ENCODE data around the gene FRA10AC1. TPM values are rescaled to one million over a fixed set of nuclear protein-coding genes. Genes with fewer than 3 reads are reported as not detected.

The FRA10AC1 gene
- total RNA-seq, 1 donor from 2014 or later, result 3.7 TPM

DNA sequence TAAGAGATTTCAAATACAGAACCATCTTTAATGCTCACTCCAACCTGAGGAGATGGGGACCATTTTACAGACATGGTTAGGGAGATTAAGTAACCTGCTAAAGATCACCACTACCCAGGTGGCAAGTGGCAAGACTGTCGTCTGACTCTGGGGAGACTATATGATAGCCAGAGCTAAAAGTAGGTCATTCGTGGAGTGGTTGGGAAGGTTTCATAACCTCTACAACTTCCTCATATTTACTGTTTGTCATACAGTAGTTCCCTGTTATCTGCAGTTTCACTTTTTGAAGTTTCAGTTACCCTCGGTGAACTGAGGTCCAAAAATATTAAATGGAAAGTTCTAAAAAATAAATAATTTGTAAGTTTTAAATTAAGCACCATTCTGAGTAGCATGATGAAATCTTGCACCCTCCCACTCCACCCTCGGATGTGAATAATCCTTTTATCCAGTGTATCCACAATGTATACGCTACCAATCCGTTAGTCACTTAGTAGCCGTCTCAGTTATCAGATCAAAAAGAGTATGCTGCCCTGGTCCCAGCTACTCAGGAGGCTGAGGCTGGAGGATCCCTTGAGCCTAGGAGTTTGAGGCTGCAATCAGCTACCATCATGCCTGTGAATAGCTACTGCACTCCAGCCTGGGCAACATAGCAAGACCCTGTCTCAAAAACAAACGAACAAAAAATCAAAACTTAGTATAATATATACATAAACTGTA is 40.4 kb upstream of the FRA10AC1 start:
- TF ChIP-seq, protein P1, sequence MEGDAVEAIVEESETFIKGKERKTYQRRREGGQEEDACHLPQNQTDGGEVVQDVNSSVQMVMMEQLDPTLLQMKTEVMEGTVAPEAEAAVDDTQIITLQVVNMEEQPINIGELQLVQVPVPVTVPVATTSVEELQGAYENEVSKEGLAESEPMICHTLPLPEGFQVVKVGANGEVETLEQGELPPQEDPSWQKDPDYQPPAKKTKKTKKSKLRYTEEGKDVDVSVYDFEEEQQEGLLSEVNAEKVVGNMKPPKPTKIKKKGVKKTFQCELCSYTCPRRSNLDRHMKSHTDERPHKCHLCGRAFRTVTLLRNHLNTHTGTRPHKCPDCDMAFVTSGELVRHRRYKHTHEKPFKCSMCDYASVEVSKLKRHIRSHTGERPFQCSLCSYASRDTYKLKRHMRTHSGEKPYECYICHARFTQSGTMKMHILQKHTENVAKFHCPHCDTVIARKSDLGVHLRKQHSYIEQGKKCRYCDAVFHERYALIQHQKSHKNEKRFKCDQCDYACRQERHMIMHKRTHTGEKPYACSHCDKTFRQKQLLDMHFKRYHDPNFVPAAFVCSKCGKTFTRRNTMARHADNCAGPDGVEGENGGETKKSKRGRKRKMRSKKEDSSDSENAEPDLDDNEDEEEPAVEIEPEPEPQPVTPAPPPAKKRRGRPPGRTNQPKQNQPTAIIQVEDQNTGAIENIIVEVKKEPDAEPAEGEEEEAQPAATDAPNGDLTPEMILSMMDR (conservative IDR thresholded peaks at IDR 0.05; ENCODE audit: low read depth, low read length), result no peak
- no peak for DNase-seq (ENCODE audit: low read depth)
- H3K4me3 ChIP-seq (ENCODE audit: low read depth, low read length), result no peak overlapping the region

DNA sequence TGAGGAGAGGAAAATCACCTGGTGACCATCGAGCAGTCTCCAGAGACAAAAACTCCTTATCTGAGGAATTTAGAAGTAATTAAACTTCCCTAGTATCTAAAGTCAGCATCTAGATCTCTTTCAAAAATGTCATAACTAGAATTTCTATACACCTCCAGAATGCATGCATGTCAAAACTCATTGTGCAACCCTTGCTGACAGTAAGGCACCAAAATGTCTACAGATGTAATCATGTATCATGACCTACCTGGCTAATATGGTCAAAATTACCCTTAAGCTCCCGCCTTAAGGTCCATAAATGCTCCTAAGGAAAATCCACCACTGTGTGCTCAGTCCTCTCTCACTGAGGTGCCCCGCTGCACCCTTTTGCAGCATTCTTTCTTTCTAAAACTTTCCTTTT is 39.0 kb upstream of the FRA10AC1 start:
- TF ChIP-seq, protein P1 (conservative IDR thresholded peaks at IDR 0.05; ENCODE audit: low read depth, low read length), result no peak
- DNase-seq (ENCODE audit: low read depth), result no peak
- H3K4me3 ChIP-seq (ENCODE audit: low read depth, low read length), result no peak overlapping the region

DNA sequence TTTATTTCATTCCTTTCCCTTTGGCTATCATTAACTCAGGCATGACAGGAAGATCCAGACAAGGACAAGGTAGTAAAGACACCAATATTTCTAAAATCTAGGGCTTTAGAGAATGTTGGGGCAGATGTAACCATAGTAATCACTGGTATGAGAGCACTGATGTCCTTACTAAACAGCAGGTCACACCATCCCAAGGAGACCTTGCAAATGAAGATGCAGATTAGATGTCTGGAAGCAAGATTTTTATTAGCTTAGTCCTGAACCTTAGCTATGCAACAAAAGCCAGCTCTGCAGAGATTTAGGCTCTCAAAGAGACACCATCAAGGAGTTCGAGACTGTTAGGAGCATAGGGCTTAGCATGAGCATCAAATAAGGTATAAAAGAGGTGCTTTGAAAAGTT is 23.6 kb upstream of the FRA10AC1 start:
- no peak for DNase-seq (ENCODE audit: low read depth)
- no peak overlapping the region for H3K4me3 ChIP-seq (ENCODE audit: low read depth, low read length)
- TF ChIP-seq, protein P1 (conservative IDR thresholded peaks at IDR 0.05; ENCODE audit: low read depth, low read length), result no peak

DNA sequence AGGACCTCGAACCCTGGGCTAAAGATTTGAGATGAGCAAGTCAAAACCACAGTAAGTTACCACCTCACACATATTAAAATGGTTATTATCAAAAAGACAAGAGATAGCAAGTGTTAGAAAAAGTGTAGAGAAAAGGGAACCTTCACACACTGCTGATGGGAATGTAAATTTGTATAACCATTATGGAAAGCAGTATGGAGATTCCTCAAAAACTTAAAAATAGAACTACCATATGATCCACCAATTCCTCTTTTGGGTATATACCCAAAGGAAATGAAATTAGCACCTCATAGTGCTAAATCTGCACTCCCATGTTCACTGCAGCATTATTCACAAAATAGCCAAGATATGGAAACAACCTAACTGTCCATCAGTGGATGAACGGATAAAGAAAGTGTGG is 20.8 kb upstream of the FRA10AC1 start:
- no peak overlapping the region for H3K4me3 ChIP-seq (ENCODE audit: low read depth, low read length)
- TF ChIP-seq, protein P1 (conservative IDR thresholded peaks at IDR 0.05; ENCODE audit: low read depth, low read length), result no peak
- no peak for DNase-seq (ENCODE audit: low read depth)

DNA sequence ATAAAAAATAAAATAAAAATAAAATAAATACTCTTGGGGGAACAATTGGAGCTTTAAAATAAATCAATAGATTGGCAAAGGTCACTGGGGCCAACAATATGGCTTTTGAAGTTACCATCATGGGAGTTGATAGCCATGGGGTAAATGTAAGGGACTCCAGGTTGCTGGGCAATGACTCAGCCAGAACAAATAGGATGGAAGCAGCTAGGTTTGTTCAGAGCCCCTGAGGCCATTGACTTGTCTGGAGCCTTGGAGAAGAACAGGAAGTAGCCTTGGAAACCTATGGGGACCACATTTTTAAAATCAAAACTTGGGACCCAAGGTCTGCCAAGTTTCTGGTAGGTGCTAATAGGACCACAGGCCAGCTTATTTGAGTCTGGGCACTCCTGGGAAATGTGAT is 20.2 kb upstream of the FRA10AC1 start:
- no peak for DNase-seq (ENCODE audit: low read depth)

DNA sequence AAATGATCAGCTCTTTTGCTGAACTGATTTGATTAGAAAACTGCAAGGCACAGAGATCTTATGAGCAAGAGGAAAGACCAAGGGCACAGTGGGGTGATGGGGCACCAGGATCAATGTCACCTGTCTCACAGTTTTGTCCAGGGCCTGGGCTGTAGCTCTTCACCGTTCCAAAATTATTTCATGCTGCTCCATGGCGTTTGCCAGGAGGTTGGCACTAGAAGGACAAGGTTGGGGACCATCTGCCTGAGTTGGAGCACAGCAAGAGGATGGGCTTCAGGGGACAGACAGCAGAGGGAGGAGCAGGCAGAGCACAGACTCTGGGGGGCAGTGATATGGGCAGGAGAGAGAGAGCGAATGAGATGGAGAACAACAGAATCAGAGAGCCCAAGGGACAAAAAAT is 17.5 kb upstream of the FRA10AC1 start:
- no peak overlapping the region for H3K4me3 ChIP-seq (ENCODE audit: low read depth, low read length)
- TF ChIP-seq, protein P1 (conservative IDR thresholded peaks at IDR 0.05; ENCODE audit: low read depth, low read length), result no peak

More for the DNA sequence above, 20.2 kb upstream of the FRA10AC1 start:
- TF ChIP-seq, protein P1 (conservative IDR thresholded peaks at IDR 0.05; ENCODE audit: low read depth, low read length), result no peak
- no peak overlapping the region for H3K4me3 ChIP-seq (ENCODE audit: low read depth, low read length)

More for the DNA sequence above, 17.5 kb upstream of the FRA10AC1 start:
- no peak for DNase-seq (ENCODE audit: low read depth)
